PC-3 (cell line): ENCODE results near the gene GAP43. TPM values are rescaled to one million over a fixed set of nuclear protein-coding genes. Genes with fewer than 3 reads are reported as not detected.

ENCODE experiments used
- ATAC-seq: fragments of 200-7000 bp; cut with Tn5 transposase; 2 replicates; pipeline ENCODE4 v1.9.1; 2020; ENCODE audit warnings: mild to moderate bottlenecking, moderate library complexity
- BruUV-seq: library from RNA; stranded (reverse); fragments of 400-500 nt; replicated peaks from 2 replicates; lab custom pipeline; 2021; lab: Mats Ljungman, UMichigan
- CTCF ChIA-PET: fragments of 300-600 bp; sonication (Branson Sonifier 250); formaldehyde crosslinking; loops from one replicate; lab custom pipeline; 2022; ENCODE audit warnings: antibody characterized with exemption; lab: Charles Lee
- POLR2A ChIA-PET: fragments of 300-600 bp; sonication (Branson Sonifier 250); formaldehyde crosslinking; loops from one replicate; lab custom pipeline; 2022; ENCODE audit warnings: antibody characterized with exemption; ENCODE audit not compliant: unreplicated experiment; lab: Charles Lee
- DNase-seq: peaks from one replicate; pipeline ENCODE4 v3.0.0-alpha.2; 2015
- H2AFZ ChIP-seq: fragments of 300-600 bp; sonication (generic); 2 replicates; pipeline ENCODE4 v1.6.0; 2016; ENCODE audit warnings: antibody characterized with exemption, low read length
- H3F3A ChIP-seq: fragments of 300-600 bp; sonication (generic); one replicate; pipeline ENCODE4 v1.6.0; 2017; ENCODE audit warnings: antibody characterized with exemption, low read length, control low read depth, mild to moderate bottlenecking; ENCODE audit not compliant: unreplicated experiment
- H3K27ac ChIP-seq: fragments of 300-600 bp; sonication (generic); 2 replicates; pipeline ENCODE4 v1.5.1; 2016; ENCODE audit warnings: mild to moderate bottlenecking, low read length
- H3K27me3 ChIP-seq: fragments of 300-600 bp; sonication (generic); 2 replicates; pipeline ENCODE4 v1.6.1; 2016; ENCODE audit warnings: low read length, mixed read lengths
- H3K36me3 ChIP-seq: fragments of 300-600 bp; sonication (generic); 2 replicates; pipeline ENCODE4 v1.6.1; 2016; ENCODE audit warnings: low read depth, mixed run types, low read length, mixed read lengths
- H3K4me1 ChIP-seq: fragments of 300-600 bp; sonication (generic); 2 replicates; pipeline ENCODE4 v1.5.1; 2016; ENCODE audit warnings: low read length; ENCODE audit not compliant: insufficient read depth
- H3K4me2 ChIP-seq: fragments of 300-600 bp; sonication (generic); 2 replicates; pipeline ENCODE4 v1.6.0; 2016; ENCODE audit warnings: low read length
- H3K4me3 ChIP-seq: fragments of 300-600 bp; sonication (generic); 2 replicates; pipeline ENCODE4 v1.5.1; 2016; ENCODE audit warnings: mild to moderate bottlenecking, low read length, mixed read lengths
- H3K79me2 ChIP-seq: fragments of 300-600 bp; sonication (generic); 2 replicates; pipeline ENCODE4 v1.6.1; 2017; ENCODE audit warnings: low read length, mixed read lengths
- H3K9ac ChIP-seq: fragments of 300-600 bp; sonication (generic); 2 replicates; pipeline ENCODE4 v1.6.0; 2016; ENCODE audit warnings: mild to moderate bottlenecking, low read length
- H3K9me2 ChIP-seq: fragments of 300-600 bp; sonication (generic); replicated peaks from 2 replicates; pipeline ENCODE4 v1.6.1; 2016; ENCODE audit warnings: mixed run types, low read length, mixed read lengths
- H3K9me3 ChIP-seq: fragments of 300-600 bp; sonication (generic); 2 replicates; pipeline ENCODE4 v1.6.1; 2016; ENCODE audit warnings: low read length, mixed read lengths
- H4K20me1 ChIP-seq: fragments of 300-600 bp; sonication (generic); 2 replicates; pipeline ENCODE4 v1.6.1; 2016; ENCODE audit warnings: low read length, mixed read lengths
- CTCF ChIP-seq: fragments of 300-600 bp; sonication (generic); conservative IDR thresholded peaks from 2 replicates; pipeline ENCODE4 v1.5.1; 2017; ENCODE audit warnings: antibody characterized with exemption, low read depth, mild to moderate bottlenecking, low read length
- EZH2 ChIP-seq: fragments of 300-600 bp; sonication (generic); IDR thresholded peaks from one replicate; pipeline ENCODE4 v1.6.1; 2017; ENCODE audit warnings: antibody characterized with exemption, mild to moderate bottlenecking, low read length; ENCODE audit not compliant: unreplicated experiment
- EZH2phosphoT487 ChIP-seq: fragments of 300-600 bp; sonication (generic); IDR thresholded peaks from 2 replicates; pipeline ENCODE4 v1.6.1; 2018; ENCODE audit warnings: mild to moderate bottlenecking, antibody characterized with exemption, low read length, borderline replicate concordance
- intact Hi-C: fragments of 100-400 bp; cut with micrococcal nuclease; formaldehyde crosslinking; loops from 2 replicates; pipeline ENCODE4 v1.9.0; 2023
- total RNA-seq: library from RNA; depleted of rRNA; stranded (reverse); fragments of >200 nt; gene quantifications from 2 replicates; pipeline ENCODE4 v1.2.3, GENCODE V29; 2014

The GAP43 gene
- total RNA-seq, 1 experiment from 2014 or later, result not detected

DNA sequence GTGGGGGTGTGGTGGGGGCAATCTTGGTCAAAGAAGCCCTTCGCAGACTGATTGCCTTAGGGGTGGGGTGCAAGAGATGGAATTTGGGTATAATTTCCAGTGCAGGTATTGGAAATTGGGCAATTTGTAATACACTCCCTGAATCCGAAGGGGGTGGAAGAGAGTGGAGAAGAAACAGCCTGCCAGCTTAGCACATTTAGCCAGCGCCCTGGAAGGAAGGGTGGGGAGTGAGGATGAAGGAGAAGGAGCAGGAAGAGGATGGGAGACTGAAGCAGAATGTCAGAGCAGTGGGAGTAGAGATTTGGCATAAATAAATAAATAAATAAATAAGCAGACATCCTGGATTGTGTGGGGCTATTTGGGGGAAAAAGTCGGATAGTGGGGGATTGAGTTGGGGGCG is 1.6 kb downstream of the GAP43 start:
- TF ChIP-seq EZH2phosphoT487 (no peak), EZH2 (no peak), CTCF (no peak)
- Histone ChIP-seq H3F3A (no peaks in the 10 kb centered on the region), H3K9me2 (no peaks in the 10 kb centered on the region), H4K20me1 (no peaks in the 10 kb centered on the region), H3K27me3 (peaks cover 34% of the 10 kb centered on the region), H3K27ac (no peak overlapping the region), H3K4me1 (no peaks in the 10 kb centered on the region), H3K36me3 (no peaks in the 10 kb centered on the region), H3K79me2 (no peaks in the 10 kb centered on the region), H3K9ac (no peak overlapping the region), H3K4me3 (no peak overlapping the region), H3K4me2 (no peak overlapping the region), H3K9me3 (no peaks in the 10 kb centered on the region), H2AFZ (no peak overlapping the region)
- DNase-seq (no peak), ATAC-seq (no peak)
- ChIA-PET POLR2A (no interaction called here), CTCF (no interaction called here)
- no TSS peak for BruUV-seq
- intact Hi-C loops, result no loop called here

- POLR2A ChIA-PET, result no interaction called here
- no peaks in the 10 kb centered on the region for H4K20me1 ChIP-seq
- no peaks in the 10 kb centered on the region for H3K4me1 ChIP-seq
- CTCF ChIA-PET, result no interaction called here
- H3K9me2 ChIP-seq, result no peaks in the 10 kb centered on the region
- no TSS peak for BruUV-seq
- no peak overlapping the region for H3K27ac ChIP-seq
- H3K36me3 ChIP-seq, result no peaks in the 10 kb centered on the region
- peaks cover 35% of the 10 kb centered on the region for H3K27me3 ChIP-seq
- no peak overlapping the region for H3K4me2 ChIP-seq
- no peaks in the 10 kb centered on the region for H3K79me2 ChIP-seq
- no peaks in the 10 kb centered on the region for H3F3A ChIP-seq
- H3K9me3 ChIP-seq, result no peaks in the 10 kb centered on the region
- DNase-seq, result no peak
- no peak for ATAC-seq
- intact Hi-C loops, result no loop called here
- TF ChIP-seq EZH2phosphoT487 (no peak), CTCF (no peak), EZH2 (no peak)
- no peak overlapping the region for H2AFZ ChIP-seq
- no peak overlapping the region for H3K9ac ChIP-seq
- H3K4me3 ChIP-seq, result no peak overlapping the region
Measured at GRCh38 chr3:115626006-115626409, 2.7 kb downstream of the GAP43 start.

- Histone ChIP-seq H4K20me1 (no peaks in the 10 kb centered on the region), H3K9ac (no peak overlapping the region), H2AFZ (no peak overlapping the region), H3K36me3 (no peaks in the 10 kb centered on the region), H3K4me1 (no peaks in the 10 kb centered on the region), H3F3A (no peaks in the 10 kb centered on the region), H3K27me3 (peaks cover 37% of the 10 kb centered on the region), H3K4me3 (no peak overlapping the region), H3K9me3 (no peaks in the 10 kb centered on the region), H3K27ac (no peak overlapping the region), H3K4me2 (no peak overlapping the region), H3K79me2 (no peaks in the 10 kb centered on the region), H3K9me2 (no peaks in the 10 kb centered on the region)
- ChIA-PET CTCF (no interaction called here), POLR2A (no interaction called here)
- DNase-seq, result no peak
- no TSS peak for BruUV-seq
- no peak for TF ChIP-seq EZH2phosphoT487
- TF ChIP-seq EZH2, result no peak
- no peak for TF ChIP-seq CTCF
- intact Hi-C loops, result no loop called here
- ATAC-seq, result no peak
Measured at GRCh38 chr3:115626721-115627120, 3.4 kb downstream of the GAP43 start.
